HG03442 (cell line): ENCODE results near the gene GPATCH3.
"Not testable (repeated sequence)": the region's sequence is repeated elsewhere in the genome, so short reads cannot be mapped to it uniquely, and the experiment has no call there.

ENCODE experiments used
- ATAC-seq: cut with Tn5 transposase; IDR thresholded peaks from one replicate; pipeline ENCODE4 v1.9.1; 2021; ENCODE audit warnings: mild to moderate bottlenecking, moderate library complexity; ENCODE audit not compliant: unreplicated experiment

GPATCH3 gene

DNA sequence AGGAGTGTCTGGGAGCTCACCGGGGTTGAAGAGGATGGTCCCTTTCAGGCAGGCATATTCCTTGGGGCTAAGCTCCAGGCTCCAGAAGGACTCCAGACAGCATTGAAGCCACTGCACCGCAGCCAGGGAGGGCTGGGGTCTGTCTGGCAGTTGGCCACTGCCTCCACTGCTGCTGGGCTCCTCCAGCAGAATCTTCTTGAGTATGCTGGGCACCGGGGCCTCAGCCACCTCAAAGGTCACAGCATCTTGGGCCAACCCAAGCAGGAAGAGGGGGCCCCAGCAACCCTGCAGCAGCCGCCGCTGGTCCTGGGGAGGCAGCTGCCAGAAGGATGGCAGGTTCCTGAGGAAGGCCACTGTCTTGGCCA is 13.1 kb upstream of the GPATCH3 start:
- no peak for ATAC-seq

DNA sequence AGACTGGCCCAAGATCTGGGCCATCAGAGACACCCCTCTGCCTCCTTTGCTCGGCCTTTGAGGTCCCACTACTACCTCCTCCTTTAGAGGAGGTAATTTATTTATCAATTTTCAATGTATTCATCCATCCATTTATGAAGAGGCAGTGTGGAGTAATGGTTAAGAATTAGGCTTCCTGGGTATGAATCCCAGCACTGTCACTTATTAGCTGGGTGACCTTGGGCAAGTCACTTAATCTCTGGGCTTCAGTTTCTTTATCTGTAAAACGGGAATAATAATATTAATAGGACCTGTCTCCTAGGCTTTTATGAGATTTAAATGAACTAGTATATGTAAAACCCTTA is 11.9 kb upstream of the GPATCH3 start:
- no peak for ATAC-seq

DNA sequence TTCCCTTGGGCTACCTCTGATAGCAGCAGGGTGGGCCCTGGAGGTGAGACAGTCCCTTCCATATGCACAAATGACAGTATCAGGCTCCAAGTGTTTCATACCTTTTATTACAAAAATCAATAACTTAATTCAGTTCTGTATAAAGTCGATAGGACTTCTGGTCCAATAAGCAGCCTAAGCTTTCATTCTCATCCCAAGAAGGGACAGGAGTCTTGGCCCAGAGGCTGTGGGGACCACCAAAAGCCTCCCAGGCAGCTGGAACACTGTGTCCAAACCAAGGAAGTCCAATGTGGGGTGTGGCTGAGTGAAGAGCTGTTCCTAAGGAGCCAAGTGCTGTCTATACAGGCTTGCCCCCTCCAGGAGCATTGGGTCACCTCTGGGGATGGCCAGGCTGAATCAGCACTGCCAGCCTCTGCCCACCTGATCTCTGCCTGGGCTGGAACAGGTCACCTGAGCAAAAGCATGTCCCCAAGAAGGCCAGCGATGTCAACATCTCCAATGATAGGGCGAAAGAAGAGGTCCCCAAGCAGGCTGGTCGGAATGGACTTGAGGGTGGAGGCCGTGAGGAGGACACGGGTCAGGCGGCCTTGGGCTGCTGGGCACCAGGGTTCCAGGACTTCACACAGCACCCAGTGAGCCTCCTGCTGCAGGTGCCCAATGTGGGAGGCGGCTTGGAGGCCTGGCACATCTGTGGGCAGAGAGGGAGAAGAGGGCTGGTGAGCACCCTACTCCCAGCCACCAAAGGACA is 11.3 kb upstream of the GPATCH3 start:
- ATAC-seq = no peak

DNA sequence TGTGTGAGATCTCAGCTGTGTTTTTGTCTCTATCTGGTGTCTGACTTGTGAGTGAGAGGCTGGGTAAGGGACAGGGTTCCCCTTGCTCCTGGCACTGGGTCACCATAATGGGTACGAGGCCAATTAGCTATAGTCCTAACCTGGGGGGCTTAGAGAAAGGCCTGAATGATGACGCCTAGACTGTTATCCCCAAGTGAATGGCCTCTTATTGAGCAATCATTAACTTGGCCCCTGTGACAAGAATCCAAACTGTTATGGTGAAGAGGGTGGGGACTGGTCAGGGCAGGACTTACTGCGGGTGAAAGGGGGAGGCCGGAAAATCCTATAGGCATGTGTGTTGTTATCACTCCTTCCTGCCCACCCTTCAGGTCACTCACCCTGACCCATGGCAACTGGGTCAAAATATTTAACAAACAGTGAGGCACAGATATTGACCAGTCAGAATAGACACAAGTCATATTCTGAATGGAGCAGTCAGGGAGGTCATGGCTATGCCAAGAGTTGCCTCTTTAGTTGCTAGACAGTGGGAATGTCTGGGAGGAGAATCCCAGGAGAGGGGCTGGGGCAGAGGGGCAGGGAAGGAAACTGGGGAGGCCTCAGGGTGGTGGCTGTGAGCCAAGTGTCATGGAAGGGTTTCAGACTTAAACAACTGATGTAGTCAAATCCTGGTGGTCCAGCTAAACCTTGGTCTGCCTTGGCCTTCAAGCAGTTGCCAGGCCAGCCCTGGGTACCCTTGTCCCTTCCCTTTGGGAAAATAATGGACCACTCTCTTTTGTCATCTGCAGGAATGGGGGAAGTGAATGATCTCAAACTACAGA is 10.3 kb upstream of the GPATCH3 start:
- ATAC-seq = no peak

DNA sequence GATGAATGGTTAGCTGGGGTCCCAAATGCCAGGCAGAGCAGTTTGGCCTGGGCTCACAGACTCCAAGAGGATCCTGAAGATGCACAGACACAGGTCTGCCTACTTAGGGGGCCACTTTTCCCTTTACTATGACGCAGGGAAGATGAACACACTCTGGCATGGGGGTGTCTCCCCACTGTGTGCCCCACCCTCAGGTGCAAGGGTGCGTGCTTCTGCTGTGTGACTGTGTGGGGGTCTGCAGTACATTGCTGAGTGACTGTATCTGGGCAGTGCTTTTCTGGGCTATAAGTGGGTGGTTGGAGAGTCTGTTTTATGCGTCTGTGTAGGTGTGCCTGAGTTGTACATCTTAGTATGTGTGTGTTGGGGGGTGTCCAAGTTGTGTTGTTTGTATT is 9.7 kb upstream of the GPATCH3 start:
- no peak for ATAC-seq

DNA sequence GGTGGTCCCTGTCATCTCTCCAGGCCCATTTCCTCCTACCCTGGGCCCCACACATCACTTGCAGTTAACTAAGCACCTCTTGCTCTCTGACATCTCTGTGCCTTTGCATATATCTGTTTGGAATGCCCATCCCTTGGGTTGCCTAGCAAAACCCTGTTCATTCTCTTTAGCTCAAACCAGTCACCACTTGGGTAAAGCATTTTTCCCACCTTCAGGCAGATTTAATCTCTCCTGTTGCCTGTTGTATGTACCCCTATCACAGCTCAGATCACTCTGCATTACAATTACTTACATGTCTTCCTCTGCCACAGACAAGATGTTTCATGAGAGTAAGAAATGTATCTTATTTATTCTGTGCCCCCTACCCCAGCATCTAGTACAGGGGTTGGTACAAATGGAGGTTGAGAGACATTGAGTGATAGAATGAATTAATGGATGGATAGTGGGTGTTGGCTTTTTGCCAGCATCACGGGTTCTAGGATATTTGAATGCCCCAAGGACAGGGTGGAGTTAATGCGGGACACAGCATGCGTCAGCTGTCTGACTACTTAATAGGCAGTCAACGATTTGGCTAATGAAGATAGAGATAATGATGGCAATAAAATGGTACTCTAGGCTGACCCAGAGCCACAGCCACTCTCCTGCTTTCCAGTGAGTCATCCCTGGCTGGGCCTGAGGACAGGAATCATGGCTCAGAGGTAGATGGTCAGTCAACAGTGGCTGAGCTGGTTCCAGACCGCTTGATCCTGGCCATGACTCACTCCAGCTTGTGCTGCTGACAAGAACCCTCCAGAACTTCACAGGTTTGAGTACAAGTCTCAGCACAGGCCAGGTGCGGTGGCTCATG is 7.0 kb upstream of the GPATCH3 start:
- ATAC-seq = no peak

DNA sequence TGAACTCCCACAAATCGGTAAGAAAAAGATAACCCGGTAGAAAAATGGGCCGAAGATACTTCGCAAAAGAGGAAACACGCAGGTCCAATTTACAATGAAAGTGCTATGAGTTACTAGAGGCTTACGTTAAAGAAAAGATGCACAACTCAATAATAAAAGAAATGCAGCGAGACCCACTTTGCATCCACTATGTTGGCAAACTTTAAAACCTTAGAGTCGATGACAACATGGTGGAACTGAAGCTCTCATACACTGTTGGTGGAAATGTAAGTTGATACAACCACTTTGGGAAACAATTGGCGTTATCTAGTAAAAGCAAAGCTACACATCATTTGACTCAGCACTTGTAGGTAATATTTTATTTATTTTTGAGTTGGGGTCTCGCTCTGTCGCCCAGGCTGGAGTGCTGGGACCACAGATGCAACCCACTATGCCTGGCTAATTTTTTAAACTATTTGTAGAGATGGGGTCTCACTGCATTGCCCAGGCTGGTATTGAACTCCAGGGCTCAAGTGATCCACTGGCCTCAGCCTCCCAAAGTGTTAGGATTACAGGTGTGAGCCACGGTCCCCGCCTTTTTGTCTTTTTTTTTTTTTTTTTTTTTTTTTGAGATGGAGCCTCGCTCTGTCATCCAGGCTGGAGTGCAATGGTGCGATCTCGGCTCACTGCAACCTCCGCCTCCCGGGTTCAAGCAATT is 696 bp upstream of the GPATCH3 start:
- no peak for ATAC-seq

DNA sequence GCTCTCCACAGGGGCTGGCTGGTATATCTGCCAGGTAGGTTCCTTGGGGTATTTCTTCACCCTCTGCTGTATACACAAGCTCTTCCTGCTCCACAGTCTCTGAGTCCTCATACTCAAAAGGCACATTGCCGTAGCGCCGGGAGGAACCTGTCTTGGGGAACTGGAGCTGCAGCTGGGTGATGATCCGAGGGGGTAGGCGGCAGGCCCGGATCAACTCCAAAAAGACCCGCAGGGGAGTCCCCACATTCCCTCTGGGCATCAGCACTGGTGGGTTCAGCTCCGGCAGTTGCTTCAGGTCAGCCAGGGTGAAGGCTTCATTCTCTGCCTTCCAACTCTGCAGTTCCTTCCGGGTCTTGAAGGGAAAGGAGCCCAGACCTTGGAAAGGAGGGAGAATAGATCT is 2.9 kb downstream of the GPATCH3 start:
- ATAC-seq = no peak

DNA sequence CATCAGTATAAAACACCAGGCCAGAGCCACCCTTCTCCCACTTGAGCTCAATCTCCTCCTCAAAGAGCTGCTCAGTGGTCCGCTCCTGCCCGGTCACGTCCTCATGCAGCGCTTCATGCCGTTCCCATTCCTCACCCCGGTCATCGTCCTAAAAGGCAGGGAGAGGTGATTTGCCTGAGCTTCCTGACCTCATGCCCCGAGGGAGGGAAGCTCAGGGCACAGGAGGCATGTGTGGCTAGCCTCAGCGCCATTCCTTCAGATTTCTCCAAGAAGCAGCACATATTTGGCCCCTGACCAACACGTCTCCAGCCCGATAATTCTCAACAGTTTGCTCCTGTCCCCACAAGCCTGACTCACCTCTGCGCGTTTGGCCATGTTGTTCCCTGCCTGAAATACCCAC is 6.0 kb downstream of the GPATCH3 start:
- ATAC-seq = no peak

DNA sequence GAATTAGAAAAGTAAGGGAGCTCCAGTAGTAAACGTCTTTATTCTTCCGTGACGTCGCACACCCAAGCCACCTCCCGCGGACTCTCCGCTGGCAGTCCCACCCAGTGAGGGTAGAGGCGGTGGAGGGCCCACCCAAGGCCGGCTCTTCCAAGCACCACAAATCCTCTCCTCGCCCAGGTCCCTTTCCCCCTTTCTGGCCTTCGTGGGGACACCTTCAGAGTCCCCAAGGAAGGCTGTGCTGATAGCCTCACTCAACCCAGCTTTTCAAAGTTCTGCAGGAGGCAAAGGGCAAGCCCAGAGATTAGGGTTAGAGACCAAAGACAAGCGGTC is 9.8 kb downstream of the GPATCH3 start:
- ATAC-seq = peak; percentile 14

DNA sequence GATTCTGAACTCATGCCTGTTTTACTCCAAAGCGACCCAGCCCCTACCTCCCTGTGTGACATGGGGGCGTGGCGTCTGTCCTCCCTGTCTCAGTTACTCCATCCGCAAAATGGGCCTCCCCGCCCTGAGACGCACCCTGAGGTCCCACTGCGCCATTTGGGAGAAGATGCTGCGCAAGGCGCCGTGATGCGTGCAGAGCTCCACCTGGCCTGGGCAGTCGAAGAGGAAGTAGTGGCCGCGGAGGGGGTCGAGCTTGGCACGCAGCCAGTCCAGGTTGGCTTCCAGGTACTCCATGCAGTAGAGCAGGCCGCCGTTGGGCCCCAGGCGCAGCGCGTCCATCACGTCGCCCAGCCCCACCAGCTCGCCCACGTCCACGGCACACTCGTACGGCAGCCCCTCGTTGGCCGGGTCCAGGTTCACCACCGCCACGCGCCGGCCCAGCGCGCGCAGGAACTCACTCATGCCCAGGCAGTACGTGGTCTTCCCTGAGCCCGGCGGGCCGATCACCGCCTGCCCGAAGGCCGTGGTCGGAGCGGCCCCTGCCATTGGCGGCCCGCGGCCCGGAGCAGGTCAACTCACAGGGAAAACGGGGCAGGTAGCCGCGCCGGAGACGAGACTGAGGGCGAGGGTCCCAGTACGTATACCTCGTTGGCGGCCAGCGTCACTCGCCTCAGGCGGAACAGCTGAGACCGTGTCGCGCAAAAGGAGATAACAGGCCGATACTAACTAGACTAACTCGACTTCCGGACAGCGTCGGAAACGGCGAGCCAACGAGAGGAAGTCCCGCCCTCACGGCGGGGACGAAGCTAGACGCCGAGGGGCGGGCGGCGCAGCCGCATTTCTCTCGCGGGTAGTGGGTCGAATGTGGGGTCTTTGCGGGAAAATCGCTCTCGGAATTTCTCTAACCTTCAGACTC is 10.5 kb downstream of the GPATCH3 start, which contains the start of gene GPN2:
GPN2 (minus strand) TSS at position 733 of the 916 bp plus-strand sequence; CDS start at position 546, 187 bp downstream.
- ATAC-seq = peak; percentile 76

DNA sequence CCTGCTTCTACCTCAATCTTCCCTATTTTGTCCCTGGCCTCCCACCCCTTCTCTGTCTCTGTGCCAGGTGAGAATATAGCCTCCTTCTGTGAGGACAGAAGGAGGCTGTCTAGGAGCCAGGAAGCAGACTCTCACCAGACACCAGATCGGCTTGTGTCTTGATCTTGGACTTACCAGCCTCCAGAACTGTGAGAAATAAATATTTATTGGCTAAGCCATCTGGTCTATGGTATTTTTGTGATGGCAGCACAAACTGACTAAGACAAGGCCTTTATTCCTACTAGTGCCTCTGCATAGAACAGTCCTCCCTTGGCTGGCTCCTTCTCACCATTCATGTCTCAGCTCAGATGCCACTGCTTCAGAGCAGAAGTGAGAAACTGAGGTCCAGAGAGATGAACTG is 12.0 kb downstream of the GPATCH3 start:
- no peak for ATAC-seq

DNA sequence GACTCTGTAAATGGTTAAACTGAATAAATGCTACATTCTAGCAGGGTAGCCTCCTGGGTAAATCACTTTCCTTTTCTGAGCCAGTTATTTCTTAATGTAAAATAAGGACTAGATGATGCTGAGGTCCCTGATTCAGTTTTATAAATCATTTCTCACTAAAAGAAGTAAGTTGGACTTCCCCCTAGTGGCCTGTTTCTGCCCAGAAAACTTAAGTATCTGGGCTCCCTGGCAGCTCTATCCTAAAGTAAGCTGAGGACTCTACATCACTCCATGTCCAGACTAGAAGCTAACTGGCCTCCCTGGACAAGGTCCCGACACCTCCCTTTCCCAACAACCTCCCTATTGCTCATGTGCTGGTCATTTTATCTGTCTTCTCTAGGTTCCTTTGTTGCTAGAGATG is 13.1 kb downstream of the GPATCH3 start:
- no peak for ATAC-seq

DNA sequence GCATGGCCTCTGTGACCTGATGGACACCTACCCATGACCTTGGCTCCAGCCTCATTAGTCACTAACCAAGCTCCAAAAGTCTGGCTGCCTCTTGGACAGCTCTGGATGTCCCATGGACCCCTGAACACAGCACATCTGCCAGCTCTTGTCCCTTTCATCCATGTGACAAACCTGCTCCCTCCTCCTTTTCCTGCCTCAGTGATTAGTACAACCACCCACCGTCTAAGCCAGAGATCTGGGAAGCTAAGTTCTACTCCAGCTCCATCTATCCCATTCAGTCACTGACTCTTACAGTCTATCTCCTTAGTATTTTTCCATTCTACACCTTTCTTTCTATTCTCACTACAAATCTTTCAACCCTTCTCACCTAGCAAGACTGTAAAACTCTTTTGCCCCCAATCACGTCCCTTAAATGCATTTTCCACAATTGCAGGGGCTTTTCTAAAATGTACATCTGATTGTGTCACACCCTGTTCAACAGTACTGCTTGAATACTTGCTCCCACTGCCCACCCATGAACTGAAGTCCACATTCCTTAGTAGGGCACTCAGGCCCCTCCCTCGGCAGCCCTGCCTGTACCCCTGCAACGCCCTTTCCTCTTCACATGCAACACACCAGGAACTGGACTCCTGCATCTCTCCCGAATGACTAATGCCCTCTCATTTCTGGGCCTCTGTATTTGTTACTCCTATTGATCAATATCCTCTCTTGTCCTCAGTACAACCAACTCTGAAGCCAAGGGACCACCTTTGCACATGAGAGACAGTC is 17.4 kb downstream of the GPATCH3 start:
- no peak for ATAC-seq

DNA sequence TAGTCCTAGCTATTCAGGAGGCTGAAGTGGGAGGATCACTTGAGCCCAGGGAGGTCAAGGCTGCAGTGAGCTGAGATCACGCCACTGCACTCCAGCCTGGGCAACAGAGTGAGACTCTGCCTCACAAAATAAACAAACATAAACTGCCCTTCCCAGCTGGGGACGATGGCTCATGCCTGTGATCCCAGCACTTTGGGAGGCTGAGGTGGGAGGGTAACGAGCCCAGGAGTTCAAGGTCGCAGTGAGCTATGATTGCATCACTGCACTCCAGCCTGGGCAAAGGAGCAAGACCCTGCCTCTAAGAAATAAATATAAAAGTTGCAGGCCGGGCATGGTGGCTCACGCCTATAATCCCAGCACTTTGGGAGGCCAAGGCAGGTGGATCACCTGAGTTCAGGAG is 18.7 kb downstream of the GPATCH3 start:
- not testable (repeated sequence) for ATAC-seq

DNA sequence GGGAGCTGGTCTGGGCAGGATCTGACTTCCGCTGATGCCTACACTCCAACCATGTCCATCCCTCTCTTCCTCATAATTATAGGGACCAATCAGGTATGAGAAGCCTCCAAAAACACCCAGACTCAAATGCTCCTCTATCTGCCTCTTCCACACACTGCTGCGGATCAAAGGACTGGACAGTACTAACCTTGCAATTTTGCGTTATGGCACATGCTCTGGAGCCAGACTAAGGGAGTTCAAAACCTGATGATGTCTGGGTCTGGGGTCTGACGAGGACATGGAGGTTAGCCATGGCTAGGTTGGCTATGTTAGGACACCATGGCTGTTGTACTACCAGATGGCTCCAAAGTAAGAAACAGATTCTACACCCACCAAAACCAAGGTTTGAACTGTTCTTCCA is 20.5 kb downstream of the GPATCH3 start:
- ATAC-seq = no peak

DNA sequence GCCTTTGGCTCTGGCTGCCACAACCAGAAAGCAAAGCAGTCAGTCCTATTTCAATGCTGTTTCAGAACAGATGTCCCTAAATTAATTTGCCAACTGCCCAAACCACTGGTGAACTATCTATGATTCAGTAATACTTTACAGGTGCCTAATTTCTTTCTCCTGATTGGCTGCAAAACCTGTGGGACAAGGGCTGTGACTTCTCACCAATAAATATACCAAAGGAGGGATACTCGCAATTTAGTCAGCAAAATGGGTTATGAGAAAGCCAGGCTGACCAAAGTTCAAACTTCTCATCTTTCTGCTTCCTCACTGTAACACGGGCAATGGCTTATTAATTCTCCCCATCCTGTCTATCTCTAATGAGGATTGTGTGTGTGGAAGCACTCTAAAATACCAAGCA is 22.9 kb downstream of the GPATCH3 start:
- ATAC-seq = no peak

DNA sequence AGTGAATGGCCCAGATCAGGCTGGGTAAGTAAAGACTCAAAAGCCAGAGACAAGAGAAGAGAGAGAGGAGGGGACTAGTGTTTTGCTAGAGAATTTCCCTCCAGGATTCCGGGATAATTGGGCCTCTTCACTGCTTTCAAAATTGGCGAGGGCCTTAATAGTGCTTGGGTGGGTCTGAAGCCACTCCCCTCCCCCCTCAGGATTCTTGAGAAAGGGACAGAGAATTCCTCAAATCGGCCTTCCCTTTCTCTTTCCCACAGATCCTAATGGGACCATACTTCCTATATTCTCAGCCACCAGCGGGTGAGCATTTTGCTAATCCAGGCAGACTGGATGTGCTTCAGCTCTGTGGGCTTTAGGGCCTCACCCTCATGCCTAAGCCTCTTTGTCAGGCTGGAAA is 25.4 kb downstream of the GPATCH3 start:
- ATAC-seq = no peak

DNA sequence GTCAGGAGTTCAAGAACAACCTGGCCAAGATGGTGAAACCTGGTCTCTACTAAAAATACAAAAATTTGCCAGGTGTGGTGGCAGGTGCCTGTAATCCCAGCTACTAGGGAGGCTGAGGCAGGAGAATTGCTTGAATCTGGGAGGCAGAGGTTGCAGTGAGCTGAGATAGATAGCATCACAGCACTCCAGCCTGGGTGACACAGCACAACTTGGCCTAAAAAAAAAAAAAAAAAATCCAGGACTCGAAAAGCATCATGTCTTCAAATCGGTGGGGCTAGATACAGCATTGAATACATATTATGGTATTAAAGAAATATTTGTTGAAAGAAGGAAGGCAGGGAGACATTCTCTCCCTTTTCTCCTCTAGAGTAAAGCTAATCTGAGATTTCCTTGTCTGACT is 27.2 kb downstream of the GPATCH3 start:
- ATAC-seq = not testable (repeated sequence)
